ENCODE measurements around the gene TMEM169.

GRCh38 chr2:216133397-216133796, 51.7 kb downstream of the TMEM169 start:
- TF ChIP-seq CTCF (IDR thresholded peaks at IDR 0.05; ENCODE audit: insufficient read depth, low read depth, low read length) (no peak), EZH2 (IDR thresholded peaks at IDR 0.05; ENCODE audit: insufficient read depth, low read length) (no peak)
